ENCODE data around the gene PHF21B. TPM values are rescaled to one million over a fixed set of nuclear protein-coding genes. Genes with fewer than 3 reads are reported as not detected.

Gene PHF21B
- total and polyA plus RNA-seq, 12 donors: 0.30 to 4.4 (median 1.8) TPM

GRCh38 chr22:44850946-44851345 lies 158.9 kb downstream of the PHF21B start:
- intact Hi-C loops (cut with DNase I): no loop called here
- no peak for DNase-seq
- Histone ChIP-seq H3K9me3 (replicated peaks in 1 of 3) (no peaks in the 10 kb centered on the region), H3K27ac (no peak overlapping the region), H3K4me3 (no peak overlapping the region), H3K27me3 (no peaks in the 10 kb centered on the region), H3K4me1 (replicated peaks in 1 of 2) (no peaks in the 10 kb centered on the region), H3K36me3 (replicated peaks in 1 of 2) (no peaks in the 10 kb centered on the region)
- WGBS, 4 donors: 70 to 86% (median 77%) methylated on average over 6 of the region's 6 CpGs
- TF ChIP-seq, protein P1, sequence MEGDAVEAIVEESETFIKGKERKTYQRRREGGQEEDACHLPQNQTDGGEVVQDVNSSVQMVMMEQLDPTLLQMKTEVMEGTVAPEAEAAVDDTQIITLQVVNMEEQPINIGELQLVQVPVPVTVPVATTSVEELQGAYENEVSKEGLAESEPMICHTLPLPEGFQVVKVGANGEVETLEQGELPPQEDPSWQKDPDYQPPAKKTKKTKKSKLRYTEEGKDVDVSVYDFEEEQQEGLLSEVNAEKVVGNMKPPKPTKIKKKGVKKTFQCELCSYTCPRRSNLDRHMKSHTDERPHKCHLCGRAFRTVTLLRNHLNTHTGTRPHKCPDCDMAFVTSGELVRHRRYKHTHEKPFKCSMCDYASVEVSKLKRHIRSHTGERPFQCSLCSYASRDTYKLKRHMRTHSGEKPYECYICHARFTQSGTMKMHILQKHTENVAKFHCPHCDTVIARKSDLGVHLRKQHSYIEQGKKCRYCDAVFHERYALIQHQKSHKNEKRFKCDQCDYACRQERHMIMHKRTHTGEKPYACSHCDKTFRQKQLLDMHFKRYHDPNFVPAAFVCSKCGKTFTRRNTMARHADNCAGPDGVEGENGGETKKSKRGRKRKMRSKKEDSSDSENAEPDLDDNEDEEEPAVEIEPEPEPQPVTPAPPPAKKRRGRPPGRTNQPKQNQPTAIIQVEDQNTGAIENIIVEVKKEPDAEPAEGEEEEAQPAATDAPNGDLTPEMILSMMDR (IDR thresholded peaks at IDR 0.05): no peak
- TF ChIP-seq POLR2A (IDR thresholded peaks at IDR 0.05): no peak

GRCh38 chr22:44848791-44849420 lies 160.9 kb downstream of the PHF21B start:
- H3K27ac ChIP-seq: no peak overlapping the region
- intact Hi-C loops (cut with DNase I): no loop called here
- no peak overlapping the region for H3K4me3 ChIP-seq
- no peaks in the 10 kb centered on the region for H3K27me3 ChIP-seq
- H3K4me1 ChIP-seq (replicated peaks in 1 of 2): no peaks in the 10 kb centered on the region
- WGBS, 4 donors: 91 to 94% (median 91%) methylated on average over 7 to 21 of the region's 21 CpGs
- H3K36me3 ChIP-seq (replicated peaks in 1 of 2): no peaks in the 10 kb centered on the region
- no peak for DNase-seq
- TF ChIP-seq POLR2A (IDR thresholded peaks at IDR 0.05): no peak
- TF ChIP-seq, protein P1 (IDR thresholded peaks at IDR 0.05): no peak
- H3K9me3 ChIP-seq (replicated peaks in 1 of 3): no peaks in the 10 kb centered on the region

DNA sequence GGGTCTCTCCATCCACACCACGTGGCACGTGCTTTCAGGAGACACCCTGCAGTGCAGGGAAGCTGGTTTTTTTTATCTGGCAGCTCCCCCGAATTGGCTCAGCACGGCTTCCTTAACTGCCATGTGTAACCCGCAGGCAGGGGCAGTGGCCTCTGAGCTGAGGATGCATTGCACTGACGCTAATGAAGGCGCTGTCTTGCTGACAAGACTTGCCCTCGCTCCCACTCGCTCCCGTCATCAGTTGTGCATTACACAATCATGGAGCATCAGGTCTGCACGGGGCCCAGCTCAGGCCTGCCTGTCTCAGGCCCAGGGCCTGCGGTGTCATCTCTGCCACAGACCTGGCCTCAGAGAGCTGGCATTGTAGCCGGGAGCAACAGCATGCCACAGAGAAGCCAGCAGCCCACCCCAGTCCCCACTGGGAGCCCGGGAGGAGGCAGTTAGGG lies 161.5 kb downstream of the PHF21B start:
- Histone ChIP-seq H3K27me3 (no peaks in the 10 kb centered on the region), H3K4me3 (no peak overlapping the region), H3K9me3 (replicated peaks in 1 of 3) (no peaks in the 10 kb centered on the region), H3K4me1 (replicated peaks in 1 of 2) (no peaks in the 10 kb centered on the region), H3K36me3 (replicated peaks in 1 of 2) (no peaks in the 10 kb centered on the region), H3K27ac (no peak overlapping the region)
- TF ChIP-seq, protein P1 (IDR thresholded peaks at IDR 0.05): no peak
- no peak for TF ChIP-seq POLR2A (IDR thresholded peaks at IDR 0.05)
- WGBS, 4 donors: 66 to 85% (median 81%) methylated on average over 7 to 14 of the region's 14 CpGs
- peak in 1 of 7 donors; percentile 67 for DNase-seq
- intact Hi-C loops (cut with DNase I): no loop called here

- DNase-seq: no peak
- Histone ChIP-seq H3K27ac (no peak overlapping the region), H3K9me3 (replicated peaks in 1 of 3) (no peaks in the 10 kb centered on the region), H3K36me3 (replicated peaks in 1 of 2) (no peaks in the 10 kb centered on the region), H3K4me1 (replicated peaks in 1 of 2) (no peaks in the 10 kb centered on the region), H3K4me3 (no peak overlapping the region), H3K27me3 (no peaks in the 10 kb centered on the region)
- intact Hi-C loops (cut with DNase I): no loop called here
- TF ChIP-seq POLR2A (IDR thresholded peaks at IDR 0.05): no peak
- TF ChIP-seq, protein P1 (IDR thresholded peaks at IDR 0.05): no peak
- 88 to 100% (median 91%) methylated on average over 1 to 18 of the region's 18 CpGs for WGBS, 4 donors
These were observed 161.9 kb downstream of the PHF21B start for GRCh38 chr22:44847892-44848291.
